ENCODE measurements around the gene MT3. TPM values are rescaled to one million over a fixed set of nuclear protein-coding genes. Genes with fewer than 3 reads are reported as not detected.
A peak's percentile ranks its signal among the peaks of the same experiment; 100 is the strongest.
"Not testable (repeated sequence)": the region's sequence is repeated elsewhere in the genome, so short reads cannot be mapped to it uniquely, and the experiment has no call there.

The MT3 gene
- total and polyA plus RNA-seq, 2 of the 13 experiments (the other 11 are each of a cell fraction or from before 2014, with no cell fraction given), result not detected

DNA sequence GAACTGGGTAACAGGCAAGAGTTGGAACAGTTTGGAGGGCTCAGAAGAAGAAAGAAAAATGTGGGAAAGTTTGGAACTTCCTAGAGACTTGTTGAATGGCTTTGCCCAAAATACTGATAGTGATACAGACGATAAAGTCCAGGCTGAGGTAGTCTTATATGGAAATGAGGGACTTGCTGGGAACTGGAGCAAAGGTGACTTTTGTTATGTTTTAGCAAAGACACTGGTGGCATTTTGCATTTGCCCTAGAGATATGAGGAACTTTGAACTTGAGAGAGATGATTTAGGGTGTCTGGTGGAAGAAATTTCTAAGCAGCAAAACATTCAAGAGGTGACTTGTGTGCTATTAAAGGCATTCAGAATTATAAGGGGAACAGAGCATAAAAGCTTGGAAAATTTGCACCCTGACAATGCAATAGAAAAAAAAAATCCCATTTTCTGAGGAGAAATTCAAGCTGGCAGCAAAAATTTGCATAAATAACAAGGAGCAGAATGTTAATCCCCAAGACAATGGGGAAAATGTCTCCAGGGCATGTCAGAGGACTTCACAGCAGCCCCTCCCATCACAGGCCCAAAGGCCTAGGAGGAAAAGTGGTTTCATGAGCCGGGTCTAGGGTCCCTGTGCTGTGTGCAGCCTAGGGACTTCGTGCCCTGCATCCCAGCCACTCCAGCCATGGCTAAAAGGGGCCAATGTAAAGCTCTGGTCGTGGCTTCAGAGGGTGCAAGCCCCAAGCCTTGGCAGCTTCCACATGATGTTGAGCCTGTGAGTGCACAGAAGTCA is 32.5 kb downstream of the MT3 start:
- H4K20me1 ChIP-seq (ENCODE audit: insufficient read depth, low read length); H3K79me2 ChIP-seq (ENCODE audit: insufficient read depth, low read length); ATAC-seq; H3K4me3 ChIP-seq (replicated peaks in 1 of 3; ENCODE audit: insufficient read depth in 1 of 3, low read depth in 2 of 3, low read length in 3 of 3); intact Hi-C loops (cut with micrococcal nuclease; ENCODE audit: unreplicated experiment); H3K9ac ChIP-seq (ENCODE audit: insufficient read depth, low read depth, low read length); H3K36me3 ChIP-seq (replicated peaks in 1 of 2; ENCODE audit: control insufficient read depth in 1 of 2, insufficient read depth in 2 of 2, low read length in 2 of 2); DNase-seq (ENCODE audit: low spot score); H3K4me2 ChIP-seq (ENCODE audit: low read depth, low read length); H3K27ac ChIP-seq (ENCODE audit: extremely low read length, insufficient read depth, low read length); BruUV-seq (replicated peaks); in situ Hi-C loops (cut with HindIII; ENCODE audit: extremely low pct_ligation_motif_present, low pct_unique_long_range_greater_than_20kb); H3K9me3 ChIP-seq (ENCODE audit: low read length); FAIRE-seq; H2AFZ ChIP-seq (ENCODE audit: low read length); CTCF ChIA-PET (ENCODE audit: low intra/inter-chr PET ratio, low total read pairs): not testable (repeated sequence)
- peaks cover 11 to 44% of the 10 kb centered on the region in 2 experiments; a peak in 4 of 5 replicates for H3K27me3 ChIP-seq (ENCODE audit: control insufficient read depth in 1 of 2, insufficient read depth in 2 of 2, low read length in 2 of 2)
- 25% methylated on average over 3 of the region's 4 CpGs for WGBS (ENCODE audit: low lambda C conversion rate)
- peaks cover 46% of the 10 kb centered on the region for H3K4me1 ChIP-seq (ENCODE audit: insufficient read depth, low read length)
- POLR2A ChIA-PET, result interaction anchor here (0.9 to 1.3 kb wide), 2 partner anchors 14 to 15 kb away, joined by 3 to 5 read pairs; partner anchors contain the start of gene MT2A
- TF ChIP-seq PPARG (CRISPR knock-in tag; conservative IDR thresholded peaks at IDR 0.05) (peak; percentile 71), RXRB (CRISPR knock-in tag; IDR thresholded peaks at IDR 0.05; ENCODE audit: borderline replicate concordance) (peak; percentile 71; the same call in 1 of the 2 replicates), RARA (CRISPR knock-in tag; IDR thresholded peaks at IDR 0.05) (0 out of 2 replicates have a peak, but pooled peaks have one; percentile 19), SKI (IDR thresholded peaks at IDR 0.05; ENCODE audit: partially characterized antibody) (peak; percentile 18), ZNF614 (CRISPR knock-in tag; IDR thresholded peaks at IDR 0.05; ENCODE audit: borderline replicate concordance) (0 out of 2 replicates have a peak, but pooled peaks have one; percentile 18)

GRCh38 chr16:56623184-56623583 is 33.9 kb downstream of the MT3 start:
- Histone ChIP-seq H3K4me1 (ENCODE audit: insufficient read depth, low read length) (peaks cover 53% of the 10 kb centered on the region), H3K27me3 (ENCODE audit: control insufficient read depth in 1 of 2, insufficient read depth in 2 of 2, low read length in 2 of 2) (peaks cover 4 to 33% of the 10 kb centered on the region in 2 experiments; a peak in 4 of 5 replicates)
- intact Hi-C loops (cut with micrococcal nuclease; ENCODE audit: unreplicated experiment); H3K79me2 ChIP-seq (ENCODE audit: insufficient read depth, low read length); H2AFZ ChIP-seq (ENCODE audit: low read length); H3K9ac ChIP-seq (ENCODE audit: insufficient read depth, low read depth, low read length); H3K27ac ChIP-seq (ENCODE audit: extremely low read length, insufficient read depth, low read length); DNase-seq (ENCODE audit: low spot score); ATAC-seq; FAIRE-seq; H3K4me3 ChIP-seq (replicated peaks in 1 of 3; ENCODE audit: insufficient read depth in 1 of 3, low read depth in 2 of 3, low read length in 3 of 3); H3K4me2 ChIP-seq (ENCODE audit: low read depth, low read length); BruUV-seq (replicated peaks); in situ Hi-C loops (cut with HindIII; ENCODE audit: extremely low pct_ligation_motif_present, low pct_unique_long_range_greater_than_20kb); H4K20me1 ChIP-seq (ENCODE audit: insufficient read depth, low read length); CTCF ChIA-PET (ENCODE audit: low intra/inter-chr PET ratio, low total read pairs); H3K36me3 ChIP-seq (replicated peaks in 1 of 2; ENCODE audit: control insufficient read depth in 1 of 2, insufficient read depth in 2 of 2, low read length in 2 of 2); H3K9me3 ChIP-seq (ENCODE audit: low read length): not testable (repeated sequence)
- 52% methylated on average over 5 of the region's 5 CpGs for WGBS (ENCODE audit: low lambda C conversion rate)
- peak; percentile 67; the same call in 1 of the 2 replicates for TF ChIP-seq ZNF431 (CRISPR knock-in tag; IDR thresholded peaks at IDR 0.05; ENCODE audit: borderline replicate concordance, low read depth)
- POLR2A ChIA-PET, result interaction anchor here (1.2 to 4.8 kb wide), 3 partner anchors 13 to 23 kb away, joined by 4 to 83 read pairs (median 5); partner anchors contain the start of gene MT2A

Measured in HepG2 (cell line).